IMR-90 (cell line): ENCODE measurements around the gene MLF2. TPM values are rescaled to one million over a fixed set of nuclear protein-coding genes. Genes with fewer than 3 reads are reported as not detected.

Source experiments
- ATAC-seq: fragments of 200-7000 bp; cut with Tn5 transposase; 2 replicates; pipeline ENCODE4 v1.9.1; 2020; ENCODE audit warnings: low read depth, mild to moderate bottlenecking, moderate library complexity
- BruUV-seq: library from RNA; stranded (reverse); fragments of 400-500 nt; replicated peaks from 2 replicates; lab custom pipeline; 2021; lab: Mats Ljungman, UMichigan
- CTCF ChIA-PET: fragments of 300-600 bp; formaldehyde crosslinking; extraction: SDS; loops from one replicate; lab custom pipeline; 2021; ENCODE audit warnings: antibody characterized with exemption; lab: Yijun Ruan, JAX
- POLR2A ChIA-PET: fragments of 300-600 bp; sonication (Branson Sonifier 250); formaldehyde crosslinking; loops from one replicate; lab custom pipeline; 2022; ENCODE audit warnings: antibody characterized with exemption; ENCODE audit not compliant: unreplicated experiment; lab: Charles Lee
- DNase-seq: peaks from one replicate; pipeline ENCODE4 v3.0.0; 2013
- H2AFZ ChIP-seq: replicated peaks from 2 replicates; pipeline ENCODE3; 2013; ENCODE audit warnings: low read length, mild to moderate bottlenecking; ENCODE audit not compliant: poor library complexity
- H2AK5ac ChIP-seq: 2 replicates; pipeline ENCODE4 v1.6.1; 2013; ENCODE audit warnings: low read depth, low read length, inconsistent platforms
- H2AK9ac ChIP-seq: replicated peaks from 2 replicates; pipeline ENCODE3; 2013; ENCODE audit warnings: mild to moderate bottlenecking, low read depth, low read length, moderate library complexity; ENCODE audit not compliant: poor library complexity
- H2BK120ac ChIP-seq: 2 replicates; pipeline ENCODE4 v1.6.1; 2013; ENCODE audit warnings: low read depth, low read length, inconsistent platforms
- H2BK15ac ChIP-seq: 3 replicates; pipeline ENCODE4 v1.6.1; 2013; ENCODE audit warnings: low read depth, low read length, inconsistent platforms
- H2BK20ac ChIP-seq: 2 replicates; pipeline ENCODE4 v1.6.1; 2013; ENCODE audit warnings: low read depth, mild to moderate bottlenecking, inconsistent platforms, low read length, moderate library complexity
- H2BK5ac ChIP-seq: 2 replicates; pipeline ENCODE4 v1.6.1; 2013; ENCODE audit warnings: mild to moderate bottlenecking, low read depth, low read length, inconsistent platforms; ENCODE audit not compliant: poor library complexity, severe bottlenecking
- H3K14ac ChIP-seq: replicated peaks from 2 replicates; pipeline ENCODE4 v1.6.1; 2013; ENCODE audit warnings: low read depth, low read length, inconsistent platforms
- H3K18ac ChIP-seq: 2 replicates; pipeline ENCODE4 v1.6.1; 2013; ENCODE audit warnings: low read depth, low read length, control low read depth
- H3K23ac ChIP-seq: 2 replicates; pipeline ENCODE4 v1.6.1; 2013; ENCODE audit warnings: low read depth, low read length, inconsistent platforms
- H3K27ac ChIP-seq: 2 replicates; pipeline ENCODE4 v1.5.1; 2013; ENCODE audit warnings: mild to moderate bottlenecking, control low read depth, low read length; ENCODE audit not compliant: insufficient read depth
- H3K27me3 ChIP-seq: 2 replicates; pipeline ENCODE4 v1.6.1; 2013; ENCODE audit warnings: low read length; ENCODE audit not compliant: control insufficient read depth, insufficient read depth
- H3K36me3 ChIP-seq: 2 replicates; pipeline ENCODE4 v1.6.1; 2013; ENCODE audit warnings: low read length, mixed read lengths; ENCODE audit not compliant: control insufficient read depth, insufficient read depth
- H3K4ac ChIP-seq: 2 replicates; pipeline ENCODE4 v1.6.1; 2013; ENCODE audit warnings: low read depth, low read length, inconsistent platforms
- H3K4me1 ChIP-seq: 2 replicates; pipeline ENCODE4 v1.6.1; 2013; ENCODE audit warnings: low read length, mixed read lengths; ENCODE audit not compliant: control insufficient read depth, insufficient read depth
- H3K4me2 ChIP-seq: 2 replicates; pipeline ENCODE4 v1.6.1; 2013; ENCODE audit warnings: low read depth, mild to moderate bottlenecking, control low read depth, low read length, moderate library complexity
- H3K4me3 ChIP-seq: 2 replicates; pipeline ENCODE4 v1.5.1; 2013; ENCODE audit warnings: low read depth, mild to moderate bottlenecking, control low read depth, low read length, moderate library complexity; ENCODE audit not compliant: insufficient read depth
- H3K56ac ChIP-seq: 2 replicates; pipeline ENCODE4 v1.6.1; 2013; ENCODE audit warnings: low read length, inconsistent platforms; ENCODE audit not compliant: insufficient read depth; ENCODE audit errors: extremely low read depth
- H3K79me1 ChIP-seq, 2 experiments: 2 replicates each; pipeline ENCODE4 v1.6.1; 2013; ENCODE audit warnings: low read length in 2 of 2, inconsistent platforms in 1 of 2, low read depth in 1 of 2
- H3K9ac ChIP-seq: 2 replicates; pipeline ENCODE4 v1.6.1; 2013; ENCODE audit warnings: low read depth, low read length, control low read depth
- H3K9me1 ChIP-seq: 2 replicates; pipeline ENCODE4 v1.6.1; 2013; ENCODE audit warnings: low read length, inconsistent platforms; ENCODE audit not compliant: insufficient read depth
- H3K9me3 ChIP-seq: 2 replicates; pipeline ENCODE4 v1.6.1; 2013; ENCODE audit warnings: low read length; ENCODE audit not compliant: control insufficient read depth, insufficient read depth
- H4K20me1 ChIP-seq: 2 replicates; pipeline ENCODE4 v1.6.1; 2013; ENCODE audit warnings: low read length, inconsistent platforms; ENCODE audit not compliant: insufficient read depth
- H4K5ac ChIP-seq: 2 replicates; pipeline ENCODE4 v1.6.1; 2013; ENCODE audit warnings: mild to moderate bottlenecking, low read depth, low read length, control low read depth
- H4K8ac ChIP-seq, 2 experiments: 2 replicates each; pipeline ENCODE4 v1.6.1; 2013; ENCODE audit warnings: low read depth in 2 of 2, low read length in 2 of 2, control low read depth in 1 of 2, inconsistent platforms in 1 of 2
- H4K91ac ChIP-seq: 2 replicates; pipeline ENCODE4 v1.6.1; 2013; ENCODE audit warnings: low read depth, low read length, inconsistent platforms; ENCODE audit not compliant: insufficient read depth
- CEBPB ChIP-seq: IDR thresholded peaks from 2 replicates; pipeline ENCODE4 v1.6.1; 2012; ENCODE audit warnings: low read depth, low read length, improper control_type of control experiment
- CHD1 ChIP-seq: IDR thresholded peaks from 2 replicates; pipeline ENCODE4 v1.6.1; 2012; ENCODE audit warnings: low read depth, low read length, improper control_type of control experiment
- CTCF ChIP-seq: conservative IDR thresholded peaks from 2 replicates; pipeline ENCODE4 v1.5.1; 2012; ENCODE audit warnings: mild to moderate bottlenecking, low read depth, low read length, improper control_type of control experiment
- ELK1 ChIP-seq: fragments of 150-350 bp; IDR thresholded peaks from 2 replicates; pipeline ENCODE4 v1.6.1; 2016; ENCODE audit warnings: low read depth, mild to moderate bottlenecking, low read length, moderate library complexity, borderline replicate concordance
- FOS ChIP-seq: fragments of 150-350 bp; IDR thresholded peaks from 2 replicates; pipeline ENCODE4 v1.6.1; 2016; ENCODE audit warnings: low read depth, low read length
- MAFK ChIP-seq: IDR thresholded peaks from 2 replicates; pipeline ENCODE4 v1.6.1; 2012; ENCODE audit warnings: low read depth, low read length, improper control_type of control experiment
- MAZ ChIP-seq: IDR thresholded peaks from 2 replicates; pipeline ENCODE4 v1.6.1; 2012; ENCODE audit warnings: low read depth, mild to moderate bottlenecking, low read length, improper control_type of control experiment, moderate library complexity, borderline replicate concordance
- NFE2L2 ChIP-seq: fragments of 150-350 bp; IDR thresholded peaks from 2 replicates; pipeline ENCODE4 v1.6.1; 2016; ENCODE audit warnings: low read depth, mild to moderate bottlenecking, low read length
- RAD21 ChIP-seq: IDR thresholded peaks from 2 replicates; pipeline ENCODE4 v1.6.1; 2012; ENCODE audit warnings: low read length, improper control_type of control experiment
- RCOR1 ChIP-seq: IDR thresholded peaks from 2 replicates; pipeline ENCODE4 v1.6.1; 2012; ENCODE audit warnings: mild to moderate bottlenecking, low read length, improper control_type of control experiment; ENCODE audit not compliant: insufficient replicate concordance
- RFX5 ChIP-seq: IDR thresholded peaks from 2 replicates; pipeline ENCODE4 v1.8.0; 2012; ENCODE audit warnings: low read depth, mild to moderate bottlenecking, low read length, moderate library complexity
- USF2 ChIP-seq: fragments of 150-350 bp; IDR thresholded peaks from 2 replicates; pipeline ENCODE4 v1.6.1; 2017; ENCODE audit warnings: mild to moderate bottlenecking, antibody characterized with exemption, low read length, low read depth
- WGBS, 2 experiments: methylation state at CpG; one replicate each; pipeline versions ENCODE4 v1.1.5 to v1.1.7; 2013; ENCODE audit warnings: missing lambda C conversion rate in 2 of 2; ENCODE audit not compliant: insufficient read length in 1 of 2; ENCODE audit errors: extremely low coverage in 2 of 2; 5-methylcytosine and 5-hydroxymethylcytosine counted together
- dilution Hi-C: fragments of 300-500 bp; cut with HindIII; formaldehyde crosslinking; loops from one replicate; pipeline ENCODE4 v1.14.3; 2018; ENCODE audit warnings: low sequenced_read_pairs; ENCODE audit not compliant: unreplicated experiment
- in situ Hi-C: fragments of 300-500 bp; cut with MboI; formaldehyde crosslinking; loops from 3 replicates; pipeline ENCODE4 v1.14.3; 2019; ENCODE audit warnings: low sequenced_read_pairs, inconsistent platforms, mixed read lengths
- intact Hi-C: fragments of 100-400 bp; cut with micrococcal nuclease; formaldehyde crosslinking; loops from 2 replicates; pipeline ENCODE4 v1.10.0; 2022
- polyA plus RNA-seq, 3 experiments: library from polyadenylated mRNA; depleted of rRNA; stranded (reverse); fragments of >200 nt; gene quantifications; 2 replicates each; pipeline ENCODE4 v1.2.3, GENCODE V29; 2012; ENCODE audit warnings: low replicate concordance in 1 of 3
- total RNA-seq: library from RNA; depleted of rRNA; stranded (reverse); fragments of >200 nt; gene quantifications from 2 replicates; pipeline ENCODE4 v1.2.3, GENCODE V29; 2012

Gene MLF2
- total and polyA plus RNA-seq, 2 of the 4 experiments (the other 2 are of a cell fraction) = 236 to 403 TPM

- Histone ChIP-seq H3K4me2 (peak within 1 kb of the TSS; percentile 96), H3K23ac (peak within 1 kb of the TSS; percentile 95), H3K9me3 (no peaks in the 10 kb centered on the region), H2BK120ac (peak within 1 kb of the TSS; percentile 88), H4K8ac (peak within 1 kb of the TSS; percentile 98 to 100), H3K36me3 (peaks cover 13% of the 10 kb centered on the region), H3K9me1 (peaks cover 2% of the 10 kb centered on the region; the same call in 1 of the 2 replicates), H4K20me1 (no peaks in the 10 kb centered on the region), H2BK15ac (peak within 1 kb of the TSS; percentile 84; the same call in 1 of the 3 replicates), H4K91ac (peak within 1 kb of the TSS; percentile 95), H3K4ac (peak within 1 kb of the TSS; percentile 97), H4K5ac (peak within 1 kb of the TSS; percentile 95), H3K4me3 (peak within 1 kb of the TSS; percentile 51), H3K4me1 (0 out of 2 replicates have a peak, but pooled peaks cover 2% of the 10 kb centered on the region), H3K18ac (peak within 1 kb of the TSS; percentile 55), H2AK5ac (peak within 1 kb of the TSS; percentile 96), H2BK5ac (peak within 1 kb of the TSS; percentile 79), H2AK9ac (peak within 1 kb of the TSS; percentile 99), H3K9ac (peak within 1 kb of the TSS; percentile 75), H2BK20ac (peak within 1 kb of the TSS; percentile 50), H3K27me3 (no peaks in the 10 kb centered on the region), H2AFZ (peak within 1 kb of the TSS; percentile 97), H3K79me1 (peaks cover 25 to 34% of the 10 kb centered on the region in 2 experiments), H3K27ac (peak within 1 kb of the TSS; percentile 71), H3K14ac (peak within 1 kb of the TSS; percentile 98), H3K56ac (peak within 1 kb of the TSS; percentile 87)
- ATAC-seq (peak; percentile 99), DNase-seq (peak; percentile 98)
- dilution Hi-C loops (no loop called here), in situ Hi-C loops (no loop called here), intact Hi-C loops (loop anchor here (1.0 kb wide), 1 partner anchor 35 kb away; the partner anchor contains the start of gene ZNF384)
- WGBS, 2 experiments = 0% methylated on average over 22 of the region's 49 CpGs; no CpG with 5 or more reads in 1 of the 2 experiments
- ChIA-PET CTCF (interaction anchor here (1.0 to 1.1 kb wide), 3 partner anchors 14 to 104 kb away, joined by 3 read pairs; partner anchors contain the start of genes P3H3 and ZNF384), POLR2A (interaction anchor here (0.5 to 1.8 kb wide), 6 partner anchors 9 to 190 kb away, joined by 3 to 18 read pairs (median 8); partner anchors contain the start of genes GAPDH and ZNF384)
- no TSS peak for BruUV-seq
- peak; percentile 98 for TF ChIP-seq USF2
- no peak for TF ChIP-seq NFE2L2
- no peak for TF ChIP-seq RCOR1
- no peak for TF ChIP-seq RFX5
- TF ChIP-seq RAD21 = no peak
- 0 out of 2 replicates have a peak, but pooled peaks have one; percentile 54 for TF ChIP-seq CHD1
- no peak for TF ChIP-seq CEBPB
- TF ChIP-seq ELK1 = no peak
- no peak for TF ChIP-seq FOS
- no peak for TF ChIP-seq CTCF
- peak; percentile 75; the same call in 1 of the 2 replicates for TF ChIP-seq MAZ
- no peak for TF ChIP-seq MAFK
Observed at GRCh38 chr12:6723607-6724408, 29.1 kb downstream of the MLF2 start, which contains the start of gene COPS7A. TSS of gene COPS7A (plus strand) at chr12:6724046. CDS start at chr12:6724657, 611 bp downstream.
